Choroid plexus epithelial cell (primary cell): ENCODE results near the gene CTIF.
A peak's percentile ranks its signal among the peaks of the same experiment; 100 is the strongest.

Source experiments
- DNase-seq: peaks from one replicate; pipeline ENCODE4 v3.0.0-alpha.2; 2010; ENCODE audit warnings: low read depth
- H3K4me3 ChIP-seq: 2 replicates; pipeline ENCODE4 v1.5.1; 2011; ENCODE audit warnings: low read depth, mild to moderate bottlenecking, control low read depth, low read length, moderate library complexity
- TF ChIP-seq, protein P1 (sequence below): conservative IDR thresholded peaks from 2 replicates; pipeline ENCODE4 v1.5.1; 2011; ENCODE audit warnings: low read depth, mild to moderate bottlenecking, control low read depth, inconsistent platforms, low read length, moderate library complexity

Gene CTIF

DNA sequence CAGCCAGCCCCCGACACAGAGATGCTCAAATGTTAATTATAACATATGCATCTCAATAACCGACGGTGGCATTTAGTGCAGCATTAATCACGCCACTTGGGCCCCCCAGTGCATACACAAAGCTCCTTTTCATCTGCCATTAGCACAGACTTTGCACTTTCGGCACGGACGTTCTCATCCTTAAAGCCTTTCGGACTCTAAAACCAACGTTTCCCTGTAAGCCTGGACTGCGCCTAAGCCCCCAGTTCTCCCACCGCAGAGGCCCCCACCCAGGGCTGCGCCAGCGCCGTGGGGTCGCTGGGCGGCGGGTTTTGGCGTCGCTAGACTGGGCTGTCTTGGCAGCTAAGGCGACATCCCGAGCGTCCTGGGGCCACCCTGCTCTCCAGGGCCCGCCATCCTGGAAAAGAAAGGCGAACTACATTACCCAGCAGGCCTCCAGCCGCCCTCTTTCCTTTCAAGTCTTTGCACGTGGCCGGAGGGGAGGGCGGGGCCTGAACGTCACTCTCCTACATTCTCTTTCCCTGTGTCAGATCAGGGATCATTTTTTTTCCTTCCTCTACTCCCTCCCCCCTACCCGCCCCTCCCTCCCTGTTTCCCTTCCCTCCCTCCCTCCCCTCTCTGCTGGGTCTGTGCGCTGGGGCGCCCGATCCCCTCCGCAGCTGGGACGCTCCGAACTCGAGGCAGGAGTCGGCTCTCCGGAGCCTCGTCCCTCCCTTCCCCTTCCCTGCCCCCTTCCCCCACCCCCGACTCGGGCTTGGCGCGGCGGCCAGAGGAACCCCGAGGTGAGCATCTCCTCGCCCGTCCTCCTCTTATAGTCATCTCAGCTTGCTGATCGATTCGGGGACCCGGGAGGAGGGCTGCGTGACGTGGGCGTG is at the start of gene CTIF:
CTIF (plus strand) TSS at position 501 of the 875 bp plus-strand sequence. CDS start 80,535 bp downstream, outside the sequence.
- DNase-seq = peak; percentile 98
- TF ChIP-seq, protein P1, sequence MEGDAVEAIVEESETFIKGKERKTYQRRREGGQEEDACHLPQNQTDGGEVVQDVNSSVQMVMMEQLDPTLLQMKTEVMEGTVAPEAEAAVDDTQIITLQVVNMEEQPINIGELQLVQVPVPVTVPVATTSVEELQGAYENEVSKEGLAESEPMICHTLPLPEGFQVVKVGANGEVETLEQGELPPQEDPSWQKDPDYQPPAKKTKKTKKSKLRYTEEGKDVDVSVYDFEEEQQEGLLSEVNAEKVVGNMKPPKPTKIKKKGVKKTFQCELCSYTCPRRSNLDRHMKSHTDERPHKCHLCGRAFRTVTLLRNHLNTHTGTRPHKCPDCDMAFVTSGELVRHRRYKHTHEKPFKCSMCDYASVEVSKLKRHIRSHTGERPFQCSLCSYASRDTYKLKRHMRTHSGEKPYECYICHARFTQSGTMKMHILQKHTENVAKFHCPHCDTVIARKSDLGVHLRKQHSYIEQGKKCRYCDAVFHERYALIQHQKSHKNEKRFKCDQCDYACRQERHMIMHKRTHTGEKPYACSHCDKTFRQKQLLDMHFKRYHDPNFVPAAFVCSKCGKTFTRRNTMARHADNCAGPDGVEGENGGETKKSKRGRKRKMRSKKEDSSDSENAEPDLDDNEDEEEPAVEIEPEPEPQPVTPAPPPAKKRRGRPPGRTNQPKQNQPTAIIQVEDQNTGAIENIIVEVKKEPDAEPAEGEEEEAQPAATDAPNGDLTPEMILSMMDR = no peak
- peak within 1 kb of the TSS; percentile 91 for H3K4me3 ChIP-seq

DNA sequence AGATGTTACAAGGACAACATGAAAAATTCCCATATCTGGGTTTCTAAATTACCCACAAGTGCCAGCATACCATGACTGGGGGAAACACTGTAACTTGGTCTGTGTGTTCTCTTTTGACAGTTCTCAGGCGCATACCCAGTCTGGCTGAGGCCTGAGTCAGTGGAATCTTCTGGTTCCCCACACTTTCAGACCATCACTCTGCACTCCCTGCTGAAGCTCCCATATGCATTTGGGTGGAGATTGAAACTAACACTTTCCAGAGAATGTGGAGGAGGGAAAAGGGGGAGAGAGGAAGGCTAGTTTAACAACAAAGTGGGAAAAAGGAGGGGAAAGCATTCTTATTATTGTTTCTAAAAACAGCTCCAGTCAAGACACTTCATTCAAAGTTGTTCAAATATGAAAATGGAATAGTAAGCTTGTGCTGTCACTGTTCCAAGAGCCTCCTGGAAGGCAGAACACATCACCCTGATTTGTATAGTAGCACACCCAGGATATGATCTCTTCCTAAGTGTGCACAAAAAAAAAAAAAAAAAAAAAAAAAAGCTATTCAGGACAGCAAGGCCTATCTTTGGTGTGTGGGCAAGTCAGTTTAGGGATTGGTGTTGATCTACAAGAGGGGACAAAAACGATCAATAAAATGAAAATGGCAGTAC is 48.1 kb upstream of the CTIF start:
- no peak overlapping the region for H3K4me3 ChIP-seq
- TF ChIP-seq, protein P1 = no peak
- DNase-seq = no peak

DNA sequence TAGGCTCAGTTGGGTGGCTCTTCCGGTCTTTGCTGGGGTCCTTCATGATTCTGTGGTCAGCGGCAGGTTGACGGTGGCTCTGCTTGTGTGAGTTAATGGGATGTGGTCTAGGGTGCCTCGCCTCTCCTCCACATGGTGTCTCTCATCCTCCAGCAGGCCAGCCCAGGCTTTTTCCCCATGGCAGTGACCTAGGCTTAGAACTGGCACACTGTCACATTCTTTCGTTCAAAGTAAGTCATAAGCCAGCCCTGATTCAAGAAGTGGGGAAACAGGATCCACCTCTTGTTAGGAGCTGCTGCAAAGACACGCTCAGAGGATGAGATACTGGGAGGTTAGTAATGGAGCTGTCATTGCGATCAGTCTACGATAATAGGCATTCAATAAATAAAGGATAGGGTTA is 46.0 kb upstream of the CTIF start:
- H3K4me3 ChIP-seq = no peak overlapping the region
- DNase-seq = no peak
- TF ChIP-seq, protein P1 = no peak

GRCh38 chr18:48493434-48494230 is 45.2 kb upstream of the CTIF start:
- TF ChIP-seq, protein P1 = no peak
- no peak for DNase-seq
- no peak overlapping the region for H3K4me3 ChIP-seq

DNA sequence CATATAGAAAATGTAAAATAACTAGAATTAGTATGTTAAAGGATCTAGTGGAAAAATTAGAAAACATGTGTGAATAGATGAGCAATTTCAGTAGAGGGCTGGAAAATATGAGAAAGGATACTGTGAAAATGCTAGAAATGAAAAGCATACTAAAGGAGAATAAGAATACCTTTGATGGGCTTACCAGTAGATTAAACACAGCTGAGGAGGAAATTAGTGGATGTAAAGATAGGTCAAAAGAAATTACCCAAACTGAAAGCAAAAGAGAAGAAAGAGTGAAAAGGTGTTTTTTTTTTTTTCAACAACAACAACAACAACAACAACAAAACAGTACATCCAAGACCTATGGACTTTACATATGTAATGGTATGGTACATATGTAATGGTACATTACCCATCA is 41.0 kb upstream of the CTIF start:
- TF ChIP-seq, protein P1 = no peak
- DNase-seq = no peak
- H3K4me3 ChIP-seq = no peak overlapping the region

DNA sequence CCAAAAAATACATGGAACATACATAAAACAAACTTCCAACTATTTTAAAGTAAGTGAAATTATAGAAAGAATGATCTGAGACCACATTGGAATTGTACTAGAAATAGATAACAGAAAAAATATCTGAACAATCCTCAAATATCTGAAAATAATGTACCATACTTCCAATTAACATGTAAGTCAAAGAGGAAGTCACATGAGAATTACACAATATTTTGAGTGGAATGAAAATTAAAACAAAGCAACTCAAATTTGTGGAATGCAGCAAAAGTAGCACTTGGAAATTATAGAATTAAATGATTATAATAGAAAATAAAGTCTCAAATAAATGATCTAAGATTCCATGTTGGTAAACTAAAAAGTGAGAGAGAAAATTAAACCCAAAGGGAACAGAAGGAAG is 38.3 kb upstream of the CTIF start:
- TF ChIP-seq, protein P1 = no peak
- no peak overlapping the region for H3K4me3 ChIP-seq
- no peak for DNase-seq
